NAMALWA (cell line): ENCODE data around the gene RTEL1.
"Not testable (repeated sequence)": the region's sequence is repeated elsewhere in the genome, so short reads cannot be mapped to it uniquely, and the experiment has no call there.

ENCODE experiments used
- DNase-seq: peaks from one replicate; pipeline ENCODE4 v3.0.0-alpha.2; 2015; ENCODE audit warnings: low spot score

Gene RTEL1

GRCh38 chr20:63628246-63628975 is 29.7 kb upstream of the RTEL1 start:
- DNase-seq = peak; percentile 54

GRCh38 chr20:63630956-63631355 is 27.2 kb upstream of the RTEL1 start:
- not testable (repeated sequence) for DNase-seq

GRCh38 chr20:63631426-63631825 is 26.7 kb upstream of the RTEL1 start:
- DNase-seq = not testable (repeated sequence)

- DNase-seq = no peak
Observed at GRCh38 chr20:63633732-63634131, 24.4 kb upstream of the RTEL1 start.

- peak; percentile 44 for DNase-seq
Observed at GRCh38 chr20:63635431-63636141, 22.5 kb upstream of the RTEL1 start.

- DNase-seq = no peak
Observed at GRCh38 chr20:63636752-63637628, 21.1 kb upstream of the RTEL1 start.

- peak; percentile 80 for DNase-seq
Observed at GRCh38 chr20:63639093-63639975, 18.8 kb upstream of the RTEL1 start.

GRCh38 chr20:63640086-63640485 is 18.0 kb upstream of the RTEL1 start:
- DNase-seq = no peak

- not testable (repeated sequence) for DNase-seq
Observed at GRCh38 chr20:63640686-63641085, 17.4 kb upstream of the RTEL1 start.

- DNase-seq = peak; percentile 62
Observed at GRCh38 chr20:63641146-63641791, 16.8 kb upstream of the RTEL1 start.

GRCh38 chr20:63641792-63642523 is 16.2 kb upstream of the RTEL1 start:
- peak; percentile 97 for DNase-seq

GRCh38 chr20:63642527-63643247 is 15.4 kb upstream of the RTEL1 start:
- DNase-seq = no peak

GRCh38 chr20:63643499-63643898 is 14.6 kb upstream of the RTEL1 start:
- no peak for DNase-seq

GRCh38 chr20:63643946-63644345 is 14.2 kb upstream of the RTEL1 start:
- DNase-seq = no peak

GRCh38 chr20:63645218-63645617 is 12.9 kb upstream of the RTEL1 start:
- no peak for DNase-seq

- no peak for DNase-seq
Observed at GRCh38 chr20:63648190-63648589, 9.9 kb upstream of the RTEL1 start.

GRCh38 chr20:63648895-63649589 is 9.1 kb upstream of the RTEL1 start:
- no peak for DNase-seq

- DNase-seq = not testable (repeated sequence)
Observed at GRCh38 chr20:63650486-63650885, 7.6 kb upstream of the RTEL1 start.

- no peak for DNase-seq
Observed at GRCh38 chr20:63651942-63652191, 6.2 kb upstream of the RTEL1 start.
